ENCODE results near the gene PHF3.

DNA sequence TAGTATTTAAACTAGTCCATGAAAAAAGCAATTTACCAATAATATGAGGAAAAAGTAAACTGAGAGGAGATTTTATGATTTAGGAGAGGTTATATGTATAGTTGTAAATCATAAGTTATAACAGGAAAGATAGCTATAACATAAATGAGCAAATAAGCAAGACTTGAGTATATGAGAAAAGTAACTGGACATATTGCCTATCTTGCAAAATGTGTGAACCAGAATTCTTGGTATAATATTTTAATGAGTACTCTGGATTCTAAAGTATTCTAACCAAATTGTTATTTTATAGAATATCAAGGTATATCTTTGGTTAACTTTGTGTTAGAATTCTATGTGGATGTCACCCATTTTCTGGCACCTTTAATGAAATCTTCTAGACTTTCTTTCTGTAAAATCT is 124.6 kb downstream of the PHF3 start:
- TF ChIP-seq, protein P1, sequence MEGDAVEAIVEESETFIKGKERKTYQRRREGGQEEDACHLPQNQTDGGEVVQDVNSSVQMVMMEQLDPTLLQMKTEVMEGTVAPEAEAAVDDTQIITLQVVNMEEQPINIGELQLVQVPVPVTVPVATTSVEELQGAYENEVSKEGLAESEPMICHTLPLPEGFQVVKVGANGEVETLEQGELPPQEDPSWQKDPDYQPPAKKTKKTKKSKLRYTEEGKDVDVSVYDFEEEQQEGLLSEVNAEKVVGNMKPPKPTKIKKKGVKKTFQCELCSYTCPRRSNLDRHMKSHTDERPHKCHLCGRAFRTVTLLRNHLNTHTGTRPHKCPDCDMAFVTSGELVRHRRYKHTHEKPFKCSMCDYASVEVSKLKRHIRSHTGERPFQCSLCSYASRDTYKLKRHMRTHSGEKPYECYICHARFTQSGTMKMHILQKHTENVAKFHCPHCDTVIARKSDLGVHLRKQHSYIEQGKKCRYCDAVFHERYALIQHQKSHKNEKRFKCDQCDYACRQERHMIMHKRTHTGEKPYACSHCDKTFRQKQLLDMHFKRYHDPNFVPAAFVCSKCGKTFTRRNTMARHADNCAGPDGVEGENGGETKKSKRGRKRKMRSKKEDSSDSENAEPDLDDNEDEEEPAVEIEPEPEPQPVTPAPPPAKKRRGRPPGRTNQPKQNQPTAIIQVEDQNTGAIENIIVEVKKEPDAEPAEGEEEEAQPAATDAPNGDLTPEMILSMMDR (IDR thresholded peaks at IDR 0.05 in 4 of 5, conservative IDR thresholded peaks at IDR 0.05 in 1 of 5) = no peak
- no peak for TF ChIP-seq POLR2A (IDR thresholded peaks at IDR 0.05)
